IPS-20b (cell line): ENCODE measurements around the gene CTDP1.
A peak's percentile ranks its signal among the peaks of the same experiment; 100 is the strongest.

Source experiments
- H3K27ac ChIP-seq: one replicate; pipeline ENCODE4 v1.5.1; 2013; ENCODE audit warnings: low read length
- H3K27me3 ChIP-seq: 2 replicates; pipeline ENCODE4 v1.6.1; 2013; ENCODE audit warnings: mild to moderate bottlenecking, low read length, inconsistent platforms; ENCODE audit not compliant: insufficient read depth
- H3K36me3 ChIP-seq: 2 replicates; pipeline ENCODE4 v1.6.1; 2013; ENCODE audit warnings: low read depth, mild to moderate bottlenecking, inconsistent platforms, low read length, moderate library complexity; ENCODE audit not compliant: insufficient read depth
- H3K4me1 ChIP-seq: 2 replicates; pipeline ENCODE4 v1.6.1; 2013; ENCODE audit warnings: mild to moderate bottlenecking, control low read depth, inconsistent platforms, low read length, moderate library complexity; ENCODE audit not compliant: insufficient read depth
- H3K4me3 ChIP-seq: 2 replicates; pipeline ENCODE4 v1.5.1; 2013; ENCODE audit warnings: mild to moderate bottlenecking, low read length, inconsistent platforms
- H3K9ac ChIP-seq: 2 replicates; pipeline ENCODE4 v1.6.1; 2013; ENCODE audit warnings: low read depth, mild to moderate bottlenecking, inconsistent platforms, low read length, moderate library complexity
- H3K9me3 ChIP-seq: 2 replicates; pipeline ENCODE4 v1.6.1; 2013; ENCODE audit warnings: mild to moderate bottlenecking, low read depth, low read length, inconsistent platforms; ENCODE audit not compliant: insufficient read depth

The CTDP1 gene

DNA sequence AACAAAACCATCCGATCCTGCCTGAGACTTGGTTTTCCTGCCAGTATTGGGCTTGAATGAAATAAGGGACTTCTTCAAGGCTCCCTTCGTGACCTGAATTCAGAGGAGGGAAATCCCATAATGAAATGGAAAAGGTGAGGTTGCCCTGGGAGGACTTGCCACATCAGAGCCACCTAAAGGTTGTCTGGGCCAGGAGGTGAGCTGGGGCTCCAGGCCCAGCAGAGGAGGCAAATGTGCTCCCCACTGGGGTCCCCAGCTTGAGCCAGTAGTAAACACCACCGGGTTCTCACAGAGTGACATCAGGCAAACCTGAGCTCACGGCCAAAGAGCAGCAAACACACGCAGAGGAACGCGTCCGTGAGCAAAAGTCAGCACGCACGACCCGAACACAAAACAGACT, 28.6 kb upstream of the CTDP1 start:
- H3K4me3 ChIP-seq, result no peak overlapping the region
- no peak overlapping the region for H3K27ac ChIP-seq
- no peak overlapping the region for H3K9ac ChIP-seq
- H3K36me3 ChIP-seq, result no peaks in the 10 kb centered on the region
- no peaks in the 10 kb centered on the region for H3K9me3 ChIP-seq
- H3K27me3 ChIP-seq, result no peaks in the 10 kb centered on the region
- H3K4me1 ChIP-seq, result no peaks in the 10 kb centered on the region

DNA sequence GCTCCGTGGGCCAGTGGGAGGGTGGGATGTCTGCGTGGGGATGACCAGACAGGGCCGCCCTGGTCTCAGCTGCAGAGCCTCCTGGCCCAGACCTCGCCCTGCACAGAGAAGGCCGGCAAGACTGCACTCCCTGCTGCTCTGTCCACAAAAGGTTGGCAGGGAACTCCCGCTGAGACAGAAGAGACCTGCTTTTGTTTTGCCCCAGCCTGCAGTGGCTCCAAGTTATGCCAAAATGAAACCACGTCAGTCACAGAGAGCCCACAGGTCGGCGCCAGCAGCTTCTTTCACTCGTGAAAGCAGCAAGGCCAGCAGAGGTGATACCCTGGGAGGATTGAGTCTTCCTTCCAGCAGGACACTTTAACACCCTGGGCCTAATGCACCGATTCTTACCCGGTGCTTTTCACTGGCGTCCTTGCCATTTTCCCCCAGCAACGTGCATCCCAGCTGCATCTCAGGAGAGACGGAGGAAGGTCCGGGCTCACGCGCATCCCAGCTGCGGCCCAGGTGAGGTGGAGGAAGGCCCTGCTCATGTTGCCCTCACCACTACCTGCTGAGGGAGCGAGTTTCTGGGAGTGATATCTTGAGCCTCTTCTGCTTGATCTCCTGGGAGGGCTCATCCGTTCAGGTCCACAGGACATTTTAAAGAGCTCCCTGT, 22.1 kb upstream of the CTDP1 start:
- H3K27ac ChIP-seq, result no peak overlapping the region
- no peaks in the 10 kb centered on the region for H3K9me3 ChIP-seq
- peaks cover 23% of the 10 kb centered on the region; the same call in 1 of the 2 replicates for H3K4me1 ChIP-seq
- H3K27me3 ChIP-seq, result no peaks in the 10 kb centered on the region
- peak overlapping the region; percentile 21 for H3K4me3 ChIP-seq
- H3K36me3 ChIP-seq, result no peaks in the 10 kb centered on the region
- H3K9ac ChIP-seq, result no peak overlapping the region

DNA sequence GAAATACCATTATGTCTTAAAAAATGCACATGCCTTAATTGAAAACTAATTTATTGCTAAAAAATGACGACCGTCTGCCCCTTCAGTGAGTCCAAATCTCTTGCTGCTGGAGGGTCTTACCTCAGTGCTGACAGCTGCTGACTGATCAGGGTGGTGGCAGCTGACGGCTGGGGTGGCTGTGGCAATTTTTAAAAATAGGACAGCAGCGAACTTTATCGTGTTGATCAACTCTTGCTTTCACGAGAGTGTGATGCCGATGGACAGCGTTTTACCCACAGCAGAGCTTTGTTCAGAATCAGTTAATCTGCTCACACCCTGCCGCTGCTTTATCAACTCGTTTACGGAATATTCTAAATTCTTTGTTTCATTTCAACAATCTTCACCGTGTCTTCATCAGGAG, 21.2 kb upstream of the CTDP1 start:
- Histone ChIP-seq H3K36me3 (no peaks in the 10 kb centered on the region), H3K4me1 (peaks cover 25% of the 10 kb centered on the region; the same call in 1 of the 2 replicates), H3K9me3 (no peaks in the 10 kb centered on the region), H3K9ac (no peak overlapping the region), H3K4me3 (no peak overlapping the region), H3K27ac (no peak overlapping the region), H3K27me3 (no peaks in the 10 kb centered on the region)

DNA sequence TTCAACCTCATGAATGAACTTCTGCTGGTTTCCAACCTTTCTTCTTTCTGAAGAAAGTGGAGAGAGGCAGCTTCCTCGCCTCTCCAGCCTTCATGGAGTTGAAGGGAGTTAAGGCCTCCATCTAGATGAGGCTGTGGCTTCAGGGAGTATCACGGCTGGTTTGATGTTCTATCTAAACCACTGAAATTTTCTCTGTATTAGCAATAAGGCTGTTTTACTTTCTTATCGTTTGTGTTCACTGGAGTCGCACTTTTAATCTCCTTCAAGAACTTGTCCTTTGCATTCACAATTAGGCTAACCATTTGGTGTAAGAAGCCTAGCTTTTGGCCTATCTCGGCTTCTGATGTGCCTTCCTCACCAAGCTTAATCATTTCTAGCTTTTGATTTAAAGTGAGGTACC, 19.9 kb upstream of the CTDP1 start:
- no peaks in the 10 kb centered on the region for H3K27me3 ChIP-seq
- H3K4me3 ChIP-seq, result no peak overlapping the region
- H3K36me3 ChIP-seq, result no peaks in the 10 kb centered on the region
- no peaks in the 10 kb centered on the region for H3K9me3 ChIP-seq
- H3K4me1 ChIP-seq, result peaks cover 25% of the 10 kb centered on the region; the same call in 1 of the 2 replicates
- H3K27ac ChIP-seq, result no peak overlapping the region
- H3K9ac ChIP-seq, result no peak overlapping the region

DNA sequence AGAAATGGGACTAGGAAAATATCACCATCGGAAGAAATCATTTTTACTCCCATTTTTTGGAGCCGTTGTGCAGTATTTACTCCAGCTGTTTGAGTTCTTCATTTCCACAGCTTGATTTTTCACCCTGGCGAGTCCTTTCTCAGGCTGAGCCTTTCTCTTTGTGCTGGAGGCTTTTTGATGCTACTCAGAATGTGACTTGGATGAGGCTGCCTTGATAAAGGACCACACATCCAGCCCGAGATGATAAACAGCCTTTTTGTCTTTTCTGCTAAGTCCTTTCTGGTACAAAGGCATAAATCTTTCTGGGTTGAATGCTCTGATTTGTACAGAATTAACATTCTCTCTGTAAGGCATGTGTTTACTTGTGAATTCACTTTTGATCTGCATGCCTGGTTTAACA, 17.6 kb upstream of the CTDP1 start:
- Histone ChIP-seq H3K36me3 (no peaks in the 10 kb centered on the region), H3K27ac (no peak overlapping the region), H3K4me3 (no peak overlapping the region), H3K4me1 (peaks cover 22% of the 10 kb centered on the region; the same call in 1 of the 2 replicates), H3K27me3 (no peaks in the 10 kb centered on the region), H3K9ac (no peak overlapping the region), H3K9me3 (no peaks in the 10 kb centered on the region)

DNA sequence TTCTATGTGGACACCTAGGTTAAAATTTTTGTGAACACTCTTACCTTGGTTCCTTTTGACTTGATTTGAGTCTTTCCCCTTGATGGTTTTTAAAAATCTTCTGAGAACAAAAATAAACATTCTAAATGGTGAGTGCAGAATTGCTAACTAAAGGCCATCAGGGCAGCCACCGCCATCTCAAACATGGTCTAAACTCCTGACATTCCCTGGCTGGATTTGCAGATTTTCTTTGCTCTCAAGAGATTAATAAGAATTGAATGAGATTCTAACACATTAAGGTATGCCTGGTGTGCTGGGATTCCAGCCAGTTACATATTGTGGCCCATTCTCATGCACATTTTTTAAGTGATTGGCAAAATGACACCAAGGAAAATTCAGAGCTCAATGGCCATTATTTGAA, 17.2 kb upstream of the CTDP1 start:
- Histone ChIP-seq H3K36me3 (no peaks in the 10 kb centered on the region), H3K9ac (no peak overlapping the region), H3K9me3 (no peaks in the 10 kb centered on the region), H3K27ac (no peak overlapping the region), H3K4me3 (no peak overlapping the region), H3K4me1 (peaks cover 18% of the 10 kb centered on the region; the same call in 1 of the 2 replicates), H3K27me3 (no peaks in the 10 kb centered on the region)

DNA sequence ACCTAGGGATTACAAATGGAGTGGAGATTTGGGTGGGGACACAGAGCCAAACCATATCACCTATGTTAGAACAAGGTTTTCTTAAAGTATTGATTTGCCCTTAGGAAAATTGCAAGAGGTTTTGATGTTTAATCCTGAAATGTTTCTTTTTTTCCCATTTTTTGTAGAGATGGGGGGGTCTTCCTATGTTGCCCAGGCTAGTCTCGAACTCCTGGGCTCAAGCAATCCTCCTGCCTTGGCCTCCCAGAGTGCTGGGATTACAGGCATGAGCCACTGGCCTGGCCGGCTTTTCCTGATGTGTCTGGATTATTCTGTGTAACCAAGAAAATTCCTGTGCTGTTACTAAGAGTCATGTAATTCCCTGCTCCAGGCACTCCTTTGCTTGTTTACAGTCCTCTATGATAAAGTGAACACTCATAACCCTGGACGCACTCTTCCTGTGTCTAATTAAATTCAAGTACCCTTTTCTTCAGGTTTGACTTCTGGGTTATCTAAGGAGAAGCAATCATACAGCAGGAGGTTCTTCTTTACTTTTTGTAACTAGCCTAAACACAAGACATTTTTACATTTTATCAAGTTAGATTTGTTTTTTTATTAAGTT, 15.0 kb upstream of the CTDP1 start:
- Histone ChIP-seq H3K4me3 (no peak overlapping the region), H3K36me3 (no peaks in the 10 kb centered on the region), H3K27me3 (no peaks in the 10 kb centered on the region), H3K9ac (no peak overlapping the region), H3K27ac (no peak overlapping the region), H3K4me1 (peaks cover 14% of the 10 kb centered on the region; the same call in 1 of the 2 replicates), H3K9me3 (no peaks in the 10 kb centered on the region)

DNA sequence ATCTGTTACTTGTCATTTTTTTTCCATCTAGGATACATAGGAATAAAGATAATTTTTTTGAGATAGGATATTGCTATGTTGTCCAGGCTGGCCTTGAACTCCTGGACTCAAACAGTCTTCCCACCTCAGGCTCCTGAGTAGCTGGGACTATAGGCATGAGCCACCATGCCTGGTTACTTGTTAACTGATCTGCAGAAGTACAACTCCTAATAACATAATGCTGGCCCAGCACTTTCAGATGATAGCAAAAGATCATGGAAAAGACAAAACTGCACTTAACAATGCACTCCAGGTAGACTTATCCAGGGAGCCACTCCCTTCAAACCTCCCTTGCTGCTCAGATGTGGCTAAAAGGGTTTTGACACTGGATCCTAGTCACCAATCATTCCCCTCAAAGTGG, 11.4 kb upstream of the CTDP1 start:
- Histone ChIP-seq H3K4me3 (no peak overlapping the region), H3K9ac (no peak overlapping the region), H3K4me1 (no peaks in the 10 kb centered on the region), H3K27me3 (no peaks in the 10 kb centered on the region), H3K9me3 (no peaks in the 10 kb centered on the region), H3K36me3 (no peaks in the 10 kb centered on the region), H3K27ac (no peak overlapping the region)

DNA sequence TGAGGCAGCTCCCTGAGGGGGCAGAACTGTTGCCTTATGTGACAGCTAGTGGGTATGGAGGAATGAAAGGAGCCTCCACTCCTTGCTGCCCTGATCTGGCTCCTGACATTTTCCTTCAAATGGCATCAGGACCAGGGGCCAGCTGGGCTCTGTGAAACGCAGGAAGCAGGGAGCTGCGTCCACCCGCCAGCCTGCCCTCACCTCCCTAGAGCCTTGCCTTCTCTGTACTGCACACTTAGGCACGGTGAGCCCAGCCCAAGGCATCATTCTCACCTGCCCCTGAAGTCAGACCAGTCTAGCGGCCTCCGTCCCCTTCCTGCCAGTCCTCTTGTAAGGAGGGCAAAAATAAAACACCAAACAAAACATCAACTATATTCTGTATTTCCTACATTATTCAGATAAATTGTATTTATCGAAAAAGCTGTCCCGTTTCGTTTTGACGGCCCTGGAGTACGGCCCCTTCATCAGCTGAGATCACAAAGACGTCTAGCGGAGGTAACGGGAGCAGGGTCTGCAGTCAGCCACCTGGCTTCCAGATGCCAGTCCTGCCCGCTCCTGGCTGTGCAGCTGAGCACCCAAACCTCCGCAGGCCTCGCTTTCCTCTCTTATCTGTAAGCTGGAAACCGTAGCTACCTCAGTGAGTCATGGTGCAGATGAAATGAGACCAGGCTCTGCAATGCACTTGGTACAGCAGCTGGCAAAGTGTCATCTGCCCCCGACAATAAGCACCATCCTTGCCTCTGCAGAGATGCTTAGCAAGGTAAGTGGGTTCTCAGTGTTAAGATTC, 6.9 kb upstream of the CTDP1 start:
- no peaks in the 10 kb centered on the region for H3K9me3 ChIP-seq
- H3K4me1 ChIP-seq, result no peaks in the 10 kb centered on the region
- H3K36me3 ChIP-seq, result no peaks in the 10 kb centered on the region
- no peaks in the 10 kb centered on the region for H3K27me3 ChIP-seq
- H3K4me3 ChIP-seq, result no peak overlapping the region
- H3K9ac ChIP-seq, result no peak overlapping the region
- H3K27ac ChIP-seq, result no peak overlapping the region

DNA sequence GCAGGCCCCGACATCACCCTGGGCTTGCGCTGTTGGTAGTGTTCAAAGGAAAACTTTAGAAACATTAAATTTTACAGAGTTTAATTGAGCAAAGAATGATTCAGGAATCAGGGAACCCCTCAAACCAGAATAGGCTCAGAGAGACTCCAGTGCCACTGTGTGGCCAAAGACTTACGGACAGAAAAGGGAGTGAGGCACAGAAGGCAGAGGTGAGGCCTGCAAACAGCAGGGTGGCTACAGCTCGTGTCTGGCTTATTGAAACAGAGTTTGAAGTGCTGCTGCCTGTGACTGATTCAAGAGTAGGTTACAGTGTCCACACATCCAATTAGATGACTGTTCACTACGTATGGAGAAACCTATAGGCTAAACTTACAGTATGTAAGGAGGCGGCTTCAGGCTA, 2.4 kb upstream of the CTDP1 start:
- no peaks in the 10 kb centered on the region for H3K27me3 ChIP-seq
- H3K4me3 ChIP-seq, result no peak overlapping the region
- no peak overlapping the region for H3K27ac ChIP-seq
- no peak overlapping the region for H3K9ac ChIP-seq
- no peaks in the 10 kb centered on the region for H3K9me3 ChIP-seq
- no peaks in the 10 kb centered on the region for H3K36me3 ChIP-seq
- H3K4me1 ChIP-seq, result peaks cover 3% of the 10 kb centered on the region; the same call in 1 of the 2 replicates

DNA sequence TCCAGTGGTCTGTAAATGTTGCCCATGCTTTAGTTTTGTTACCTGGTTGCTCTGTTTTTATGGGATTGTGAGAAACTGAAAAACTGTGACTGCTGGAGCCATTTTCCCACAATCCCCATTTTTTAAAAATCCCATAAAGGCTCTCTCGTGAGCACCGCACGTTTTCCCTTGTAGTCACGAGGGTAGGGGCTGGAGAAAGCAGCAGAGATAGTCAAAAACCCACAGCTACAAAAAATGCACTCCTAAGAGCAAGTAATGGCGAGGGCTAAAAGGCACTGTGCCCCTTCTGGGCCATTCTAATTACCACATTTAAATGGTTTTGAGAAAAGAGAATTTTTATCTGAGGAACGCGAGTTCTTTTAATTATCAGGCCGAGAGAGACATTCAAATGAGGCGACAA, 1.8 kb upstream of the CTDP1 start:
- Histone ChIP-seq H3K36me3 (no peaks in the 10 kb centered on the region), H3K9me3 (no peaks in the 10 kb centered on the region), H3K9ac (peak overlapping the region; percentile 89; the same call in 1 of the 2 replicates), H3K4me3 (peak overlapping the region; percentile 92), H3K27ac (no peak overlapping the region), H3K27me3 (no peaks in the 10 kb centered on the region), H3K4me1 (peaks cover 3% of the 10 kb centered on the region; the same call in 1 of the 2 replicates)
